ENCODE data around the gene MAP1LC3A. TPM values are rescaled to one million over a fixed set of nuclear protein-coding genes. Genes with fewer than 3 reads are reported as not detected.
A peak's percentile ranks its signal among the peaks of the same experiment; 100 is the strongest.

The MAP1LC3A gene
- total RNA-seq, 4 donors from 2014 or later = 62.4 to 139 (median 106) TPM

- H3K27ac ChIP-seq = peak overlapping the region; percentile 87 to 97 (median 92)
- DNase-seq (ENCODE audit: low spot score in 2 of 2) = peak in 1 of 2 donors; percentile 28
- TF ChIP-seq POLR2A (IDR thresholded peaks at IDR 0.05) (no peak), EP300 (IDR thresholded peaks at IDR 0.05) (peak in 1 of 2 donors; percentile 16)
- TF ChIP-seq, protein P1, sequence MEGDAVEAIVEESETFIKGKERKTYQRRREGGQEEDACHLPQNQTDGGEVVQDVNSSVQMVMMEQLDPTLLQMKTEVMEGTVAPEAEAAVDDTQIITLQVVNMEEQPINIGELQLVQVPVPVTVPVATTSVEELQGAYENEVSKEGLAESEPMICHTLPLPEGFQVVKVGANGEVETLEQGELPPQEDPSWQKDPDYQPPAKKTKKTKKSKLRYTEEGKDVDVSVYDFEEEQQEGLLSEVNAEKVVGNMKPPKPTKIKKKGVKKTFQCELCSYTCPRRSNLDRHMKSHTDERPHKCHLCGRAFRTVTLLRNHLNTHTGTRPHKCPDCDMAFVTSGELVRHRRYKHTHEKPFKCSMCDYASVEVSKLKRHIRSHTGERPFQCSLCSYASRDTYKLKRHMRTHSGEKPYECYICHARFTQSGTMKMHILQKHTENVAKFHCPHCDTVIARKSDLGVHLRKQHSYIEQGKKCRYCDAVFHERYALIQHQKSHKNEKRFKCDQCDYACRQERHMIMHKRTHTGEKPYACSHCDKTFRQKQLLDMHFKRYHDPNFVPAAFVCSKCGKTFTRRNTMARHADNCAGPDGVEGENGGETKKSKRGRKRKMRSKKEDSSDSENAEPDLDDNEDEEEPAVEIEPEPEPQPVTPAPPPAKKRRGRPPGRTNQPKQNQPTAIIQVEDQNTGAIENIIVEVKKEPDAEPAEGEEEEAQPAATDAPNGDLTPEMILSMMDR (IDR thresholded peaks at IDR 0.05) = peak; percentile 25 to 61 (median 48)
- WGBS, 2 donors = 21 to 22% methylated on average over 16 to 17 of the region's 17 CpGs
- H3K4me3 ChIP-seq = no peak overlapping the region
- peaks cover 0 to 96% (median 48%) of the 10 kb centered on the region in 4 donors for H3K4me1 ChIP-seq
- no peaks in the 10 kb centered on the region for H3K27me3 ChIP-seq
- no peaks in the 10 kb centered on the region for H3K9me3 ChIP-seq
- peaks cover 0 to 27% (median 5%) of the 10 kb centered on the region in 3 donors for H3K36me3 ChIP-seq
Observed at GRCh38 chr20:34522969-34523871, 35.3 kb upstream of the MAP1LC3A start.

GRCh38 chr20:34524426-34524825 is 34.1 kb upstream of the MAP1LC3A start:
- Histone ChIP-seq H3K9me3 (no peaks in the 10 kb centered on the region), H3K4me3 (peak overlapping the region in 1 of 4 donors; percentile 17), H3K27me3 (no peaks in the 10 kb centered on the region), H3K27ac (peak overlapping the region; percentile 87 to 97 (median 92)), H3K36me3 (peaks cover 0 to 31% (median 5%) of the 10 kb centered on the region in 3 donors), H3K4me1 (peaks cover 0 to 96% (median 54%) of the 10 kb centered on the region in 4 donors)
- DNase-seq (ENCODE audit: low spot score in 2 of 2) = no peak
- TF ChIP-seq POLR2A (IDR thresholded peaks at IDR 0.05) (no peak), EP300 (IDR thresholded peaks at IDR 0.05) (no peak)
- TF ChIP-seq, protein P1 (IDR thresholded peaks at IDR 0.05) = no peak
- WGBS, 2 donors = 45 to 46% methylated on average over 11 of the region's 11 CpGs

DNA sequence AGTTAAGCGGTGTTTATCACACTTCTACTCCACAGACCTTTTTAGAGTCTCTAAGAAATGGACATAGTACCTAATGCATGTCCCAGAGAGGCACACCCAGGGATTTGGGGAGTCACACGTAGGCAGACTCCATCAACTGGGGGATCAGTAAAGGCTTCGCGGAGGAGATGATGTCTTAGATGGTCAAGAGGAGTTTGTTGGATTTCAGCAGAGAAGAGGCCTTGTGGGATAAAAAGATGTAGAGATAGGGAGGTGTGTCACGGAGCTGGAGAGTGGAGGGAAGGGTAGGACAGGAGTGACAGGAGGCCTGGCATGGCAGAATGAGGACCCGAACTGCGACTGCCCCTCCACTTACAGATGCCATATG is 33.2 kb upstream of the MAP1LC3A start:
- Histone ChIP-seq H3K9me3 (no peaks in the 10 kb centered on the region), H3K27ac (peak overlapping the region; percentile 87 to 97 (median 92)), H3K27me3 (no peaks in the 10 kb centered on the region), H3K4me3 (no peak overlapping the region), H3K36me3 (peaks cover 0 to 35% (median 5%) of the 10 kb centered on the region in 3 donors), H3K4me1 (peaks cover 0 to 96% (median 63%) of the 10 kb centered on the region in 4 donors)
- DNase-seq (ENCODE audit: low spot score in 2 of 2) = no peak
- WGBS, 2 donors = 70 to 73% methylated on average over 7 of the region's 7 CpGs
- TF ChIP-seq, protein P1 (IDR thresholded peaks at IDR 0.05) = no peak
- TF ChIP-seq EP300 (IDR thresholded peaks at IDR 0.05) (no peak), POLR2A (IDR thresholded peaks at IDR 0.05) (no peak)

DNA sequence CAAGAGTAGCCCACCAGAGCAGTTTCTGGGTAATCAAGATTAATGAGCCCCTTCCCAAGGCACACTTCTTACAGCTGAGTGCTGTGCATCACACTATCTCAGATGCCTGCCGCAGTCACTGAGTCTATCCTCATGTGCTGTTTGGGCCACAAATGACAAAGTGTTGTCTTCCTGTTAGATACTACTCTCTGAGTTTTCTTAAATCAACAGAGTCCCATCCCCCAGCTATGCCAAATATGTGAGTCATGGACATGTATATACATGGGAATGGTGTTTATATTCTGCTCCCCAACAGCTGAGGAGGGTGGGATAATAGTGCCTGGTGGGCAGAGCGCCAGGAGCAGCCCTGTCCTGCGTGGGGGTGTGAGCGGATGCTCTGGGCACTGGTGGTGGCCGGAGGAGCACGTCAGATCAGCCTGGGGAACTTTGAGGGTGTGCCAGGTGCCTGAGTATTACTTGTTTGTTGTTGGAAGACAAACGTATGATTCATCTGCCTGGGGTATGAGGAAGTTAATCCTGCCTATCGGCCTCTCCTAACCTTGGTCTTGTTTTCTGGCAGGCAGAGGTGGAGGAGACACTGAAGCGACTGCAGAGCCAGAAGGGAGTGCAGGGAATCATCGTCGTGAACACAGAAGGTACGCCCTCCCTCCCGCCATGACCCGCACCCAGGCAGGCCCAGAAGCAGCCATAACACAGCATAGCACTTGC is 32.7 kb upstream of the MAP1LC3A start:
- TF ChIP-seq POLR2A (IDR thresholded peaks at IDR 0.05) = peak; percentile 17 to 30
- TF ChIP-seq, protein P1 (IDR thresholded peaks at IDR 0.05) = no peak
- no peak for TF ChIP-seq EP300 (IDR thresholded peaks at IDR 0.05)
- Histone ChIP-seq H3K4me3 (no peak overlapping the region), H3K36me3 (peaks cover 0 to 40% (median 5%) of the 10 kb centered on the region in 3 donors), H3K27me3 (no peaks in the 10 kb centered on the region), H3K9me3 (no peaks in the 10 kb centered on the region), H3K4me1 (peaks cover 0 to 97% (median 62%) of the 10 kb centered on the region in 4 donors), H3K27ac (peak overlapping the region; percentile 87 to 97 (median 92))
- WGBS, 2 donors = 22 to 31% methylated on average over 14 of the region's 14 CpGs
- DNase-seq (ENCODE audit: low spot score in 2 of 2) = peak; percentile 61 to 69
